ENCODE results near the gene ACADL. TPM values are rescaled to one million over a fixed set of nuclear protein-coding genes. Genes with fewer than 3 reads are reported as not detected.

Gene ACADL
- total and polyA plus RNA-seq, 8 donors = 11.1 to 30.9 (median 22.8) TPM

DNA sequence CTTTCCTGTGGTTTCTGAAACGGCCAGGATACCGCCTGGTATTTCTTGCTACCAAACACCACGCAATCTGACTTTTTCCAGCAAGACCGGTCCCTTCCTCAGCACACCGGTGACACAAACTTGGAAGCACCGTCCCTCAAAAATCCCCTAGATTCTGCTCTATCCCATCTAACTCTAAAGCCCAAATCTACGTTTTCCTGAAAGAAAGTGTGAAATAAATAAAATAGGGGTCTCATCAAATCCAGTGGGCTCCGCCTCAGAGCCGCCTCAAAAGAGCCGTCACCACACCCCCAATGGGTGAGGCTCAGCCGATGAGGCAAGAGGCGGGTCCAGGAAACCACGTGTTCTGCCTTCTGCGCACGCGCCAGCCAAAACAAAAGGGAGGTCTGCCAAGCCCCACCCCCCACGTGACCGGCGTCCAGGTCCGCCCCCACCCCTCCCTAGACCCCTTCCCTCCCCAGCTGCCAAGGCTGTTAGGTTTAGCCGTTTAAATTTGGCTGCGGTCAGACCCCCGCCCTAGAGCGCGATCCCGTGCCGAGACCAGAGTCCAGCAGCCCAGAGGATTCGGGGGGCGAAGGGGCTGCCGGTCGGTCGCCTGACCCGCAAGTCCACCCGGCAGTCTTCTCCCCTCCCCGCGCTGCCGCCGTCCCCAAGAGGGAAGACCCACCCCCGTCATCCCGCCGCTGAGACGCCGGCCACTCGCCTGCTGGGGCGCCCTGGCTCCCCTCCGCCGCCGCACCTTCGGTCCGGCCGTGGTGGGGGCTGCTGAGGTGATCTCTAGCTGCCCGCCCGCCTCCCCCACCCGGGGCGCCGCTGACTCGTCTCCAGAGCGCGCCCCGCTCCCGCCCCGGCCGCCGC lies 54.6 kb downstream of the ACADL start:
- Histone ChIP-seq H3K27me3 (no peaks in the 10 kb centered on the region), H3K4me1 (peaks cover 29 to 52% (median 49%) of the 10 kb centered on the region in 3 donors), H3K9me3 (no peaks in the 10 kb centered on the region), H3K4me3 (peak overlapping the region; percentile 70 to 92 (median 80)), H3K27ac (peak overlapping the region; percentile 98 to 100 (median 100)), H3K36me3 (no peaks in the 10 kb centered on the region)
- WGBS, 2 donors = 0 to 1% methylated on average over 61 to 64 of the region's 64 CpGs
- FAIRE-seq (no peak), ATAC-seq (peak; percentile 76 to 87 (median 80)), DNase-seq (peak; percentile 94 to 99 (median 98))
- intact Hi-C loops (cut with DNase I) = no loop called here
- TF ChIP-seq, protein P1, sequence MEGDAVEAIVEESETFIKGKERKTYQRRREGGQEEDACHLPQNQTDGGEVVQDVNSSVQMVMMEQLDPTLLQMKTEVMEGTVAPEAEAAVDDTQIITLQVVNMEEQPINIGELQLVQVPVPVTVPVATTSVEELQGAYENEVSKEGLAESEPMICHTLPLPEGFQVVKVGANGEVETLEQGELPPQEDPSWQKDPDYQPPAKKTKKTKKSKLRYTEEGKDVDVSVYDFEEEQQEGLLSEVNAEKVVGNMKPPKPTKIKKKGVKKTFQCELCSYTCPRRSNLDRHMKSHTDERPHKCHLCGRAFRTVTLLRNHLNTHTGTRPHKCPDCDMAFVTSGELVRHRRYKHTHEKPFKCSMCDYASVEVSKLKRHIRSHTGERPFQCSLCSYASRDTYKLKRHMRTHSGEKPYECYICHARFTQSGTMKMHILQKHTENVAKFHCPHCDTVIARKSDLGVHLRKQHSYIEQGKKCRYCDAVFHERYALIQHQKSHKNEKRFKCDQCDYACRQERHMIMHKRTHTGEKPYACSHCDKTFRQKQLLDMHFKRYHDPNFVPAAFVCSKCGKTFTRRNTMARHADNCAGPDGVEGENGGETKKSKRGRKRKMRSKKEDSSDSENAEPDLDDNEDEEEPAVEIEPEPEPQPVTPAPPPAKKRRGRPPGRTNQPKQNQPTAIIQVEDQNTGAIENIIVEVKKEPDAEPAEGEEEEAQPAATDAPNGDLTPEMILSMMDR (IDR thresholded peaks at IDR 0.05) = no peak

DNA sequence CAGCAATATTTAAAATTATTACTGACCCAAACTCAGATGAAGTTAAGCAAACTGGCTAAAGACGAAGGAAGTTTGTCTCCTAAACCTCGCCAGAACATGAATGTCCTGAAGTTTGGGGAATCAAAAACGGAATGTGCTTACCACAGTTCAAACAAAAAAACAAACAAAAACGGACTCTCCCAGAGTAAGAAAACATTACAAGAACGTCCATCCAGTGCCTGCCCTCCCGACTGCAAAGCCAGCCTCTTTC lies 55.1 kb downstream of the ACADL start:
- peak overlapping the region; percentile 17 to 92 (median 80) for H3K4me3 ChIP-seq
- ATAC-seq (no peak), DNase-seq (no peak), FAIRE-seq (no peak)
- no peaks in the 10 kb centered on the region for H3K9me3 ChIP-seq
- 0 to 1% methylated on average over 6 of the region's 6 CpGs for WGBS, 2 donors
- peak overlapping the region; percentile 98 to 100 (median 100) for H3K27ac ChIP-seq
- no peaks in the 10 kb centered on the region for H3K27me3 ChIP-seq
- TF ChIP-seq, protein P1 (IDR thresholded peaks at IDR 0.05) = no peak
- intact Hi-C loops (cut with DNase I) = no loop called here
- H3K4me1 ChIP-seq = peaks cover 29 to 58% (median 55%) of the 10 kb centered on the region in 3 donors
- no peaks in the 10 kb centered on the region for H3K36me3 ChIP-seq

DNA sequence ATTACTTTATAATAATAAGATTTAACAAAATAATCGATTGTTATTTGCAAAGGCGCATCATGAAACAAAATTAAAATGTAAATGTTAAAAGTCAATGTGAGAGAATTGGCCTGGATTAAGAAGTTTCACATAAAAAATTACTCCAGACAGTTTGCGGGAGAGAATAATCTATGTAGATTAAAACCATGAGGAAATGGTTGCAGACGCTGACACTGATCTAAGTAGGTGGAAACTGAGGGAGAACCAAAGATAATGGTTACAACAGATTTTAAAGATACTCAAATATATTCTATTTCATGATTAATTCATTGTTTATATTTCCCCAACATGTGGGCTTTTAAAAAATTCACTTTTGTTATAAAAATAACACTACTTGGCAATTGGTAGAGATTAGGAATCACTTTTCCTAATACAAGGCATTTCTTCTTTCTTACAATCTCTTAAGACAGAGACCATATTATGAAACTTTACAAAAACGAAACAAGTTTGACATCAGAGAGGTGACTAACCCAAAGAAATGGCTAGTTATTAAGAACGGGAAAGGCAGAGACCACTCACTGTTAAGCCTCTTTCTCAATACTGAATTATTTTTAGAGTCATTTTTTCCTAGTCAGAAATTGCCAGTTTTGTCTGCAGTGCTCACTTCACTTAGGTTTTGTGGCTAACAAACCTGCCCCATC lies 55.6 kb downstream of the ACADL start:
- Histone ChIP-seq H3K4me3 (peak overlapping the region; percentile 17 to 92 (median 80)), H3K36me3 (no peaks in the 10 kb centered on the region), H3K4me1 (peaks cover 29 to 58% (median 56%) of the 10 kb centered on the region in 3 donors), H3K9me3 (no peaks in the 10 kb centered on the region), H3K27ac (peak overlapping the region; percentile 98 to 100 (median 100)), H3K27me3 (no peaks in the 10 kb centered on the region)
- no peak for DNase-seq
- ATAC-seq = peak in 2 of 4 donors; percentile 2 to 9
- FAIRE-seq = peak; percentile 93
- TF ChIP-seq, protein P1 (IDR thresholded peaks at IDR 0.05) = no peak
- WGBS, 2 donors = 4 to 5% methylated on average over 6 of the region's 6 CpGs
- intact Hi-C loops (cut with DNase I) = no loop called here

DNA sequence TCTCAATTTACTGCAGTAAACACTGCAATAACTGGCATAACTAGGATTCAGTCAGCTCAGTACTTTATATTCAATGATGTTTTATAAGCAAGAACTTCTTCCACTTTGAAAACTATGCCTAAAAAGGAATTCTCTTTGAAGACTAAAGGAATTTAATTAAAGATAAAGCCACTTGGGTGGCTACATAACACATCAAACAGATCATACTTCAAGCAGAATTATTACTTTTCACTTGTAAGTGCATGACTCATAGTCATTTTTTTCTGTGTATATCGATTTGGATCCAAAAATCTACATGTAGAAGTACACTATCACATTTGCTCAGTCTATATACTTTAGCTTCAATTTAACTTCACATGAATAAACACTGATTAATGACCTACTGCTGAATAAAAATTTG lies 58.0 kb downstream of the ACADL start:
- 3% methylated on average over 1 of the region's 1 CpG for WGBS, 2 donors
- H3K36me3 ChIP-seq = no peaks in the 10 kb centered on the region
- peaks cover 29 to 54% (median 50%) of the 10 kb centered on the region in 3 donors for H3K4me1 ChIP-seq
- intact Hi-C loops (cut with DNase I) = no loop called here
- no peak overlapping the region for H3K4me3 ChIP-seq
- peak; percentile 60 for FAIRE-seq
- H3K9me3 ChIP-seq = no peaks in the 10 kb centered on the region
- ATAC-seq = no peak
- DNase-seq = no peak
- H3K27ac ChIP-seq = peak overlapping the region in 3 of 4 donors; percentile 13 to 100 (median 100)
- TF ChIP-seq, protein P1 (IDR thresholded peaks at IDR 0.05) = no peak
- no peaks in the 10 kb centered on the region for H3K27me3 ChIP-seq
